Gastrocnemius medialis (tissue), 4 donors: ENCODE measurements around the gene YWHAG.

ENCODE experiments used
- CTCF ChIP-seq, 5 experiments: fragments of 450-650 bp in 3 of 5; fragments of 200-600 bp in 2 of 5; sonication (generic) in 2 of 5; IDR thresholded peaks in 4 of 5; conservative IDR thresholded peaks in 1 of 5; 1 replicate in 4 of 5; 2 replicates in 1 of 5; pipeline ENCODE4 v1.5.1; 2016 to 2019; ENCODE audit warnings: antibody characterized with exemption in 5 of 5, mild to moderate bottlenecking in 3 of 5, moderate library complexity in 3 of 5
- POLR2A ChIP-seq, 2 donors: fragments of 450-650 bp; IDR thresholded peaks; one replicate each; pipeline ENCODE4 v1.6.1; 2017; ENCODE audit warnings: antibody characterized with exemption in 2 of 2, mild to moderate bottlenecking in 2 of 2, moderate library complexity in 2 of 2

GRCh38 chr7:76329479-76329878, 29.3 kb downstream of the YWHAG start:
- no peak for TF ChIP-seq CTCF (IDR thresholded peaks at IDR 0.05 in 4 of 5, conservative IDR thresholded peaks at IDR 0.05 in 1 of 5)
- TF ChIP-seq POLR2A (IDR thresholded peaks at IDR 0.05) = no peak
